ENCODE measurements around the gene LIN37.

Gene LIN37

GRCh38 chr19:35748106-35749020, at the start of gene LIN37:
TSS of gene LIN37 (plus strand) at chr19:35748576. CDS start at chr19:35748725, 149 bp downstream.
- DNase-seq (ENCODE audit: low spot score), result peak; percentile 100

GRCh38 chr19:35702223-35703012, 46.0 kb upstream of the LIN37 start:
- peak; percentile 98 for DNase-seq (ENCODE audit: low spot score)

GRCh38 chr19:35703343-35703742, 45.0 kb upstream of the LIN37 start:
- no peak for DNase-seq (ENCODE audit: low spot score)

GRCh38 chr19:35704218-35704617, 44.2 kb upstream of the LIN37 start, which contains the start of gene ZBTB32:
TSS of gene ZBTB32 (plus strand) at chr19:35704558. CDS start at chr19:35714627, 10,069 bp downstream.
- no peak for DNase-seq (ENCODE audit: low spot score)

GRCh38 chr19:35708391-35708790, 40.0 kb upstream of the LIN37 start:
- DNase-seq (ENCODE audit: low spot score), result no peak

GRCh38 chr19:35710784-35711723, 37.3 kb upstream of the LIN37 start:
- DNase-seq (ENCODE audit: low spot score), result peak; percentile 52

- no peak for DNase-seq (ENCODE audit: low spot score)
Measured at GRCh38 chr19:35712567-35713505, 35.5 kb upstream of the LIN37 start.

GRCh38 chr19:35713506-35713850, 34.9 kb upstream of the LIN37 start:
- DNase-seq (ENCODE audit: low spot score), result no peak

- DNase-seq (ENCODE audit: low spot score), result no peak
Measured at GRCh38 chr19:35713904-35714495, 34.4 kb upstream of the LIN37 start.

- peak; percentile 35 for DNase-seq (ENCODE audit: low spot score)
Measured at GRCh38 chr19:35714601-35715354, 33.6 kb upstream of the LIN37 start.

GRCh38 chr19:35715355-35715809, 33.0 kb upstream of the LIN37 start:
- DNase-seq (ENCODE audit: low spot score), result no peak

- no peak for DNase-seq (ENCODE audit: low spot score)
Measured at GRCh38 chr19:35715981-35716800, 32.2 kb upstream of the LIN37 start.

GRCh38 chr19:35716801-35717664, 31.3 kb upstream of the LIN37 start:
- peak; percentile 97 for DNase-seq (ENCODE audit: low spot score)

GRCh38 chr19:35717665-35718344, 30.6 kb upstream of the LIN37 start, which contains the start of gene KMT2B:
TSS of gene KMT2B (plus strand) at chr19:35718003. CDS start at chr19:35718019, 16 bp downstream.
- no peak for DNase-seq (ENCODE audit: low spot score)

- peak; percentile 51 for DNase-seq (ENCODE audit: low spot score)
Measured at GRCh38 chr19:35718345-35719041, 29.9 kb upstream of the LIN37 start.
